Neural cell (in vitro differentiated cells): Measurements from ENCODE around the gene MYPN. TPM values are rescaled to one million over a fixed set of nuclear protein-coding genes. Genes with fewer than 3 reads are reported as not detected.

ENCODE experiments used
- H2AFZ ChIP-seq: fragments of 200-600, 300-800 bp; sonication (generic), shearing (Covaris generic); 2 replicates; pipeline ENCODE4 v1.6.0; 2014; ENCODE audit warnings: low read depth, mild to moderate bottlenecking, antibody characterized with exemption, low read length, moderate library complexity
- H3F3A ChIP-seq: fragments of 200-600 bp; shearing (Covaris generic); 2 replicates; pipeline ENCODE4 v1.6.1; 2016; ENCODE audit warnings: mild to moderate bottlenecking, moderate library complexity, mixed read lengths, antibody characterized with exemption, low read length; ENCODE audit not compliant: insufficient read depth, poor library complexity, severe bottlenecking
- H3K27ac ChIP-seq: fragments of 200-600, 300-800 bp; sonication (generic), shearing (Covaris generic); 2 replicates; pipeline ENCODE4 v1.5.1; 2014; ENCODE audit warnings: mild to moderate bottlenecking, low read length, moderate library complexity
- H3K27me3 ChIP-seq: fragments of 300-800, 200-600 bp; sonication (generic), shearing (Covaris generic); 2 replicates; pipeline ENCODE4 v1.6.0; 2014; ENCODE audit warnings: mild to moderate bottlenecking, low read depth, low read length, moderate library complexity; ENCODE audit not compliant: insufficient read depth
- H3K36me3 ChIP-seq: fragments of 300-800, 200-600 bp; sonication (generic), shearing (Covaris generic); 2 replicates; pipeline ENCODE4 v1.5.1; 2014; ENCODE audit warnings: mild to moderate bottlenecking, antibody characterized with exemption, low read length, moderate library complexity; ENCODE audit not compliant: insufficient read depth
- H3K4me2 ChIP-seq: fragments of 300-800, 200-600 bp; sonication (generic), shearing (Covaris generic); 2 replicates; pipeline ENCODE4 v1.6.0; 2014; ENCODE audit warnings: mild to moderate bottlenecking, low read length
- H3K4me3 ChIP-seq: fragments of 300-800, 200-600 bp; sonication (generic), shearing (Covaris generic); 2 replicates; pipeline ENCODE4 v1.5.1; 2014; ENCODE audit warnings: mild to moderate bottlenecking, low read length, moderate library complexity
- H3K79me2 ChIP-seq: fragments of 200-600 bp; shearing (Covaris generic); replicated peaks from 2 replicates; pipeline ENCODE4 v1.6.0; 2014; ENCODE audit warnings: mild to moderate bottlenecking, low read length, moderate library complexity; ENCODE audit not compliant: insufficient read depth
- H3K9ac ChIP-seq: fragments of 300-800, 200-600 bp; sonication (generic), shearing (Covaris generic); 2 replicates; pipeline ENCODE4 v1.6.1; 2016; ENCODE audit warnings: mild to moderate bottlenecking, low read length, mixed read lengths
- H3K9me2 ChIP-seq: fragments of 200-600 bp; shearing (Covaris generic); 2 replicates; pipeline ENCODE4 v1.6.1; 2016; ENCODE audit warnings: mild to moderate bottlenecking, low read length, mixed read lengths; ENCODE audit not compliant: insufficient read depth
- H3K9me3 ChIP-seq: fragments of 200-600, 300-800 bp; sonication (generic), shearing (Covaris generic); 2 replicates; pipeline ENCODE4 v1.6.1; 2016; ENCODE audit warnings: mild to moderate bottlenecking, mixed run types, low read length, moderate library complexity, mixed read lengths
- H4K20me1 ChIP-seq: fragments of 200-600 bp; shearing (Covaris generic); 2 replicates; pipeline ENCODE4 v1.6.1; 2016; ENCODE audit warnings: mild to moderate bottlenecking, mixed run types; ENCODE audit not compliant: insufficient read depth
- CTCF ChIP-seq: fragments of 450-650 bp; IDR thresholded peaks from 2 replicates; pipeline ENCODE4 v1.5.1; 2014; ENCODE audit warnings: antibody characterized with exemption, mild to moderate bottlenecking, moderate library complexity; ENCODE audit not compliant: poor library complexity, severe bottlenecking
- EP300 ChIP-seq: fragments of 450-650 bp; conservative IDR thresholded peaks from 2 replicates; pipeline ENCODE4 v1.6.1; 2014; ENCODE audit warnings: antibody characterized with exemption, mild to moderate bottlenecking, moderate library complexity; ENCODE audit not compliant: poor library complexity, severe bottlenecking
- EZH2 ChIP-seq: fragments of 200-600, 300-800 bp; shearing (Covaris generic), sonication (generic); IDR thresholded peaks from 2 replicates; pipeline ENCODE4 v1.6.1; 2014; ENCODE audit warnings: antibody characterized with exemption, low read length, borderline replicate concordance, mild to moderate bottlenecking; ENCODE audit not compliant: insufficient read depth, poor library complexity, severe bottlenecking
- MXI1 ChIP-seq: fragments of 450-650 bp; conservative IDR thresholded peaks from 2 replicates; pipeline ENCODE4 v1.6.1; 2014; ENCODE audit warnings: antibody characterized with exemption, mild to moderate bottlenecking; ENCODE audit not compliant: poor library complexity, severe bottlenecking
- POLR2AphosphoS5 ChIP-seq: IDR thresholded peaks from 2 replicates; pipeline ENCODE4 v1.6.1; 2012
- RAD21 ChIP-seq: fragments of 450-650 bp; conservative IDR thresholded peaks from 2 replicates; pipeline ENCODE4 v1.6.1; 2014; ENCODE audit warnings: antibody characterized with exemption, mild to moderate bottlenecking, moderate library complexity
- REST ChIP-seq: IDR thresholded peaks from 2 replicates; pipeline ENCODE4 v1.6.1; 2012; ENCODE audit warnings: borderline replicate concordance
- SMC3 ChIP-seq: fragments of 450-650 bp; conservative IDR thresholded peaks from 2 replicates; pipeline ENCODE4 v1.6.1; 2014; ENCODE audit warnings: antibody characterized with exemption, mild to moderate bottlenecking, moderate library complexity; ENCODE audit not compliant: poor library complexity
- TAF1 ChIP-seq: IDR thresholded peaks from 2 replicates; pipeline ENCODE4 v1.6.1; 2012; ENCODE audit warnings: low read depth
- polyA plus RNA-seq: library from polyadenylated mRNA; depleted of rRNA; stranded (reverse); fragments of >200 nt; gene quantifications from 2 replicates; pipeline ENCODE4 v1.2.3, GENCODE V29; 2014

MYPN gene
- polyA plus RNA-seq, 1 donor from 2014 or later, result not detected

- TF ChIP-seq CTCF (no peak), EP300 (no peak), TAF1 (no peak), POLR2AphosphoS5 (no peak), RAD21 (no peak), SMC3 (no peak), REST (no peak), MXI1 (no peak), EZH2 (no peak)
- H4K20me1 ChIP-seq, result no peaks in the 10 kb centered on the region
- no peaks in the 10 kb centered on the region for H3K36me3 ChIP-seq
- H3K4me3 ChIP-seq, result no peak overlapping the region
- no peaks in the 10 kb centered on the region for H3K9me2 ChIP-seq
- no peaks in the 10 kb centered on the region for H3F3A ChIP-seq
- H2AFZ ChIP-seq, result no peak overlapping the region
- no peaks in the 10 kb centered on the region for H3K79me2 ChIP-seq
- no peak overlapping the region for H3K4me2 ChIP-seq
- H3K27me3 ChIP-seq, result no peaks in the 10 kb centered on the region
- no peaks in the 10 kb centered on the region for H3K9me3 ChIP-seq
- H3K9ac ChIP-seq, result no peak overlapping the region
- H3K27ac ChIP-seq, result no peak overlapping the region
These were observed 2.3 kb downstream of the MYPN start for GRCh38 chr10:68111584-68111983.

- Histone ChIP-seq H4K20me1 (no peaks in the 10 kb centered on the region), H3K79me2 (no peaks in the 10 kb centered on the region), H3K27me3 (no peaks in the 10 kb centered on the region), H3K4me3 (no peak overlapping the region), H3K36me3 (no peaks in the 10 kb centered on the region), H3K9ac (no peak overlapping the region), H3K9me3 (no peaks in the 10 kb centered on the region), H3F3A (no peaks in the 10 kb centered on the region), H3K9me2 (no peaks in the 10 kb centered on the region), H3K27ac (no peak overlapping the region), H2AFZ (no peak overlapping the region), H3K4me2 (no peak overlapping the region)
- TF ChIP-seq EP300 (no peak), TAF1 (no peak), RAD21 (no peak), SMC3 (no peak), MXI1 (no peak), CTCF (no peak), POLR2AphosphoS5 (no peak), EZH2 (no peak), REST (no peak)
These were observed 3.5 kb downstream of the MYPN start for GRCh38 chr10:68112837-68113236.
